Retina (tissue), 1 donor: ENCODE measurements around the gene OXER1.

Source experiments
- DNase-seq: peaks from one replicate; pipeline ENCODE4 v3.0.0-alpha.2; 2016

Gene OXER1

GRCh38 chr2:42793334-42794270 lies 29.7 kb upstream of the OXER1 start:
- no peak for DNase-seq

GRCh38 chr2:42792583-42793333 lies 28.8 kb upstream of the OXER1 start, which contains the start of gene HAAO:
Gene HAAO (minus strand): TSS chr2:42792583. CDS start chr2:42792536, 47 bp downstream.
- DNase-seq: peak; percentile 84

- no peak for DNase-seq
Observed at GRCh38 chr2:42792087-42792582, 28.2 kb upstream of the OXER1 start.

GRCh38 chr2:42791606-42792005 lies 27.7 kb upstream of the OXER1 start:
- DNase-seq: no peak

GRCh38 chr2:42789751-42790150 lies 25.8 kb upstream of the OXER1 start:
- DNase-seq: no peak

GRCh38 chr2:42788882-42789281 lies 24.9 kb upstream of the OXER1 start:
- no peak for DNase-seq

- DNase-seq: no peak
Observed at GRCh38 chr2:42788478-42788793, 24.5 kb upstream of the OXER1 start.

GRCh38 chr2:42787788-42788477 lies 24.0 kb upstream of the OXER1 start:
- no peak for DNase-seq

- DNase-seq: no peak
Observed at GRCh38 chr2:42787424-42787787, 23.5 kb upstream of the OXER1 start.

- no peak for DNase-seq
Observed at GRCh38 chr2:42786561-42787345, 22.8 kb upstream of the OXER1 start.

- no peak for DNase-seq
Observed at GRCh38 chr2:42784204-42784880, 20.4 kb upstream of the OXER1 start.

GRCh38 chr2:42783511-42783910 lies 19.6 kb upstream of the OXER1 start:
- DNase-seq: no peak

GRCh38 chr2:42781181-42781580 lies 17.2 kb upstream of the OXER1 start:
- DNase-seq: no peak

GRCh38 chr2:42777883-42778805 lies 14.2 kb upstream of the OXER1 start:
- no peak for DNase-seq

GRCh38 chr2:42775810-42776209 lies 11.9 kb upstream of the OXER1 start:
- DNase-seq: no peak

GRCh38 chr2:42775186-42775585 lies 11.3 kb upstream of the OXER1 start:
- no peak for DNase-seq

GRCh38 chr2:42771546-42772153 lies 7.7 kb upstream of the OXER1 start:
- no peak for DNase-seq

- DNase-seq: peak; percentile 31
Observed at GRCh38 chr2:42770288-42771131, 6.6 kb upstream of the OXER1 start.

GRCh38 chr2:42769583-42770287 lies 5.8 kb upstream of the OXER1 start:
- DNase-seq: no peak
